ENCODE results near the gene LRRC4C.

GRCh38 chr11:41334007-41334933 lies 125.2 kb downstream of the LRRC4C start:
- TF ChIP-seq REST (IDR thresholded peaks at IDR 0.05; ENCODE audit: low read depth, low read length) (no peak), MAX (IDR thresholded peaks at IDR 0.05; ENCODE audit: low read depth) (no peak), CTCF (IDR thresholded peaks at IDR 0.05) (no peak)

Measured in SK-N-SH (cell line).